Stimulated activated CD4-positive, alpha-beta T cell treated with anti-CD3 and anti-CD28 coated beads, Interleukin-15, amount 100 ng/mL, for 24 hours (primary cell): ENCODE data around the gene SLC1A7.

Source experiments
- DNase-seq: peaks from one replicate; pipeline ENCODE4 v3.0.0-alpha.2; 2020

Gene SLC1A7

DNA sequence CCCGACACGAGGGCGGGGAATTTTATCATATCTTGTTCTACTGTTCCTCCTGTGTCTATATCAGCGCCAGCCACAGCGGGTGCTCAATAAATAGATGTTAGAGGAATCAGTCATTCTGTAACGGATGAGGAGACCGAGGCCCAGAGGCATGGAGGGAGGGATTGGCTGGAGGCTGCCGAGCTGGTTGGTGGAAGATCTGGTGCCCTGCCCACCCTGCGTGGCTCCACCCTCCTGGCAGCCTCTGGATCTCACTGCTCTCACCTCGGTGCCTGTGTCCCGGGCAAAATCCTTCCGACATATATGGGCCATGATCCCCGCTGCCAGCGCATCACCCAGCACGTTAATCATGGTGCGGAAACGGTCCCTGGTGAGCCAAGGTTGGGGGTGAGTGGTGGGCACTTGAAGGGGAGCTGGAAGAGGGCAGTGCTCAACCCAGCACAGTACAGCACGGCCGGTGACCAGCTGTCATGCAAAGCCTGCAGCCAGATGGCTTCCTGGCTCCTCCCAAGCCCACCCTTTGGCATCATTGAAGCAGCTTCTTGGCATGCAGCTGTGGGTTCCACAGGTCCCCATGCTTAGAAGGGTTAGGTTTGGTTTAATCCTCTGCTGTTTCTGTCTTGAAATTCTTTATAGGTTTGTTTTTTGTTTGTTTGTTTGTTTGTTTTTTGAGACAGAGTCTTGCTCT lies 53.7 kb downstream of the SLC1A7 start:
- no peak for DNase-seq

DNA sequence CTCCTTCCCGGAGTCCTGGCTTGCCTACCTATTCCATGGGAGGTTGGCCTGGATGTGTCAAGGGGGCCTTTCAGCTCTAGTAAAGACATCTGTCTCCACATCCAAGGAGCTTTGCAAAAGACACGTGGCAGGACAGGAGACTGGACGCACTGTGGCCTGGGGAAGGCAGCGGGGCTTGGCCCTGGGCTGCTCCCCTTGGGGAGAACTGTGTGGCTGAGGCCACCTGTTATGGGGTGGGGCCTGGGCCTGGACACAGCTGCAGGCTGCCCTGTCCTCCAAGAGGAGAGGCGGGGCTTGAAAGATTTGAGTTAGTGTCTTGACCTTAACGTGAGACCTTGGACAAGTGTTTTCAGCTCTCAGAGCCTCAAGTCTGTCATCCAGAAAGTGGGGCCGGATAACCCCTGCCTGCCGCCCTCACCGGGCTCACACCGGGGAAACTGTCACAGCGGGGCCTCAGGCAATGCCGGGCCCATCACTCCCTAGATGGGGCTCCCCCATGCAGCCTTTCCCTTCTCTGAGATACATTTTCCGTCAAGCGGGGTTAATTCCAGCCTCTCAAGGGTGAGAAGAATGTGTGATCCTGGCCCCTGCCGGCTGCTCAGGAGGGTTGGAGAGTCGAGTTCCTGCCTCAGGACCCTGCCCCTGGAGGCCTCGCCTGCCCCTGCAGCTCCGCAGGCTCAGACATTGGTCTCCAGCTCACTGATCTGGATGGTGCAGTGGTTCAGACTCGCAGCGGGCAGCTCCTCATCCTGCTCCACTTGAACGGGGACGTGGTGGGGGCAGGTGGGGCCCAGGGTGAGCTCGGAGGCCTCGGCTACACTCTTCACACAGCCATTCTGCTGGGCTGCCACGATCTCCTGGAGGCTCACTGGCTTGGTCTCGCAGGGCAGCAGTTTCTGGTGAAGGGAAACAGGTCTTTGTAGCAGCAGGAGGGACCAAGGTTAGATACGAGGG lies 54.8 kb downstream of the SLC1A7 start:
- no peak for DNase-seq

DNA sequence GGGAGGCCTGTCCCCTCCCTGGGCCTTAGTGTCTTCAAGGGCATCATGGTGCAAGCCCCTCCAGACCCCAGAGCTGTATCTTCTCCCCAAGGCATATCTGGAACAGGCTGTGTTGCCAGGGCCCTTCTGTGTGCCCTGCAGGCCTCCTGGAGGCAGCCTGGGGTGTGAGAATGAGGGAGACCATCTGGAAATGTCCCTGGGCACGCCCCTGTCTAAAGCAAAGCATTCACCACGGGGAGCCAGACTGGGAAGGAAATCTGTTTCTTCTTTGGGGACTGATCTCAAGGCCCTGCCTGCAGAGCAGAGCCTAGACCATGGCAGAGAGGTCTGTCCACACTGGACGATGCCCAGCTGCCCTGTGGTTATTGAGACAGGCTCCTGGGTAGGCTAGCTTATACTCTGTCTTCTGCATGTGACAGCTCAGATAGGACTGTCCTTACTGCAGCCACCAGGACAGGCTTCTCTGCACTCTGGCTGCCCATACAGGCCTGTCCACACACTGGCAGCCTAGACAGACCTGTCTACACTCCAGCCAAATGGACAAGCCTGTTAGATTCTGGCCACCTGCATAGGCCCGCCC lies 55.9 kb downstream of the SLC1A7 start:
- no peak for DNase-seq

DNA sequence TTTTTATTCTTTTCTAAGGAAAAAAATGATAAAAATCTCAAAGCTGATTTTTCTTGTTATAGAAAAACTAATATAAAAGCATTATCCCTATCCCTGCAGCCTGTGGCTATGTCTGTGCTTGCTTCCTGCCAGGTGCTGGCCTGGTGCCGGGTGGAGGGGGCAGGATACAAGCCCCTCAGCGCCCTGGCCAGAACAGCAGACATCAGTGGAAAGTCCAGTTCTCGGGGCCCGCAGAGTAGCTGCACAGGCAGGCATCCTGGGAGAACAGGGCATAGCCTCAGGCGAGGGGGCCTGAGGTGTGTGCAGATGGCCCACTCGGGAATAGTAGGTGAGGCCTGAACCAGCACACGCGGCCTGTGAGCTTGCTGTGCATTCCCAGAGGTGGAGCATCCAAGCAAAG lies 57.0 kb downstream of the SLC1A7 start:
- DNase-seq = no peak

DNA sequence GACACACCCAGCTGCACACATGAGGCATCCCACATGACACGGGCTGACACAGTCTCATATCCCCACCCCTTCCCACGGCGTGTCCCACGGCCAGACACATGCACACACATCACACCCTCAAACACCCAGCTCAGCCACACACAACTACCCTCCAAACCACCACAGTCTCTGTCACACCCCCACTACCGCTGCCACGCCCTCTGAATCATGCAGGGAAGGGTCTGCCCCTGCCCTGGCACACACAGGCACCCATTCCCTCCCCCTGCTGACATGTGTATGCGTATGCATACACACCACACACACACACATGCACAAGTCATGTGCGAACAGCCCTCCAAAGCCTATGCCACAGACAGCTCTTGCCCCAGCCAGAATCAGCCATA lies 57.9 kb downstream of the SLC1A7 start:
- DNase-seq = no peak

DNA sequence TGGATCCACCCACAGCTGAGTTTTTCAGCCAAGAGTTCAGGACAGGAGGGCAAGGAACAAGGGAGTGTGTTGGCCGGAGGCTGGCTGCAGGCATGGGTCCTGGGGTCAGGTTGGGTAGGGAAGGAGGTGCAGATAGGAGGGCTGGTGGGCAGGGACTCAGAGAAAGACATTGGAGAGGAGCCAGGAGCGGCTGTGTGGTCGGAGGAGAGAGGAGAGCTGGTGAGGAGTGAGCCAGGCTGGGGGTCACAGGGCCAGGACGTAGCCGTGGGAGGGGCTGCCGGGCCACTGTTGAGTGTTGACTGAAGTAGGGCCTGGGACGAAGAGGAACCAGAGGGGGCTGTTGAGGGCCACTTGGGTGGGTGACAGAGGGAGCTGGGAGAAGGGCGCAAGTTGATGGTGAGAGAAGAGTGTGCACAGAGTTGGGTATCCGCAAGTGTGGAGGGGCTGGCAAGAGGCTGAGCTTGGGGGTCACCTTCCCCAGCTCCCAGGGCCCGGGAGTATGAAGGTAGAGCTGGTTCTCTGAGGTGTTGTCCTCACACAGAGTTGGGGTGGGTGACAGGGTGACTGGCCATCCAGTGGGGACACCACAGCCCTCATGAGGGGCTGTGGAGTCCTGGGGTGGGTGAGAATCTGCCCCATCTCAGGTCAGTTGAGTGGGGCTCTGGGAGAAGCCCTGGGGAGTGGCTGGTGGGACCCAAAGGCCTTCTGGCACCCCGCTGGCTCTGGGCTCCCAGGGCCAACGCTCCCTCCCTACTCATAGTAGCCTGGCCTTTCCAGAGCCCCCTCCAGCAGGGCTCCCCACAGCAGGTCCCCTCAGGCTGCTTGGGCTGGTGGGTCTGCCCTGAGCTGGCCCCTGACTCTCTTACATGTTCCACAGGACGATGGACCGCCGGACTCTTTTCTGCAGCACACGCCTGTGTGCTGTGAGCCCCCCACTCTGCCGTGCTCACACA lies 58.5 kb downstream of the SLC1A7 start:
- no peak for DNase-seq

DNA sequence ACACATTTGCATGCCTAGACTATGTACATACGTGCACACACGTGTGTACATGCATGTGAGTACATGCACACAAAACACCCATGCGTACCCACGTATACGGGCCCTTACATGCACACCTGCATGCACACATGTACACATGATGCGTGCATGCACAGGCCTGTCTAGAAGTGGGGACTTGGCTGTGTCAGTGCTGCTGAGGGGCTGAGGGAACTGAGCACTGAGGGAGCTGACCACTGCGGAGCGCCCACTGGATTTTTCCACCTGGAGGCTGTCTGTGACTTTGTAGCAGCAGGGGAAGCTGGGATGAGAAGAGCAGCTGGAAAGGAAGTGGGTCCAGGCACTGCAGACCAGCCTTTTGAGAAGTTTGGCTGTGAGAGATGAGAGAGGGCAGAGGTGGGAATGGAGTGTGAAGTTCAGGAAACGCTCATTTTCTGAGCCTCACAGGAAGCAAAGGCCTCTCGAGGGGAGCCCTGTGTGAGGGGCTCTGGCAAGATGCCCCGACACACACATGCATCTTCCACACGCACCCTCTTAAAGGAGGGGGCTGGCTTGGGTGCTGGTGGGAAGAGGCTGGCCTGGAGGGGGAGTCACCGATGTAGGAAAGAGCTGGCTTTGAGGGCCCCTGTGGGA lies 59.5 kb downstream of the SLC1A7 start:
- no peak for DNase-seq

DNA sequence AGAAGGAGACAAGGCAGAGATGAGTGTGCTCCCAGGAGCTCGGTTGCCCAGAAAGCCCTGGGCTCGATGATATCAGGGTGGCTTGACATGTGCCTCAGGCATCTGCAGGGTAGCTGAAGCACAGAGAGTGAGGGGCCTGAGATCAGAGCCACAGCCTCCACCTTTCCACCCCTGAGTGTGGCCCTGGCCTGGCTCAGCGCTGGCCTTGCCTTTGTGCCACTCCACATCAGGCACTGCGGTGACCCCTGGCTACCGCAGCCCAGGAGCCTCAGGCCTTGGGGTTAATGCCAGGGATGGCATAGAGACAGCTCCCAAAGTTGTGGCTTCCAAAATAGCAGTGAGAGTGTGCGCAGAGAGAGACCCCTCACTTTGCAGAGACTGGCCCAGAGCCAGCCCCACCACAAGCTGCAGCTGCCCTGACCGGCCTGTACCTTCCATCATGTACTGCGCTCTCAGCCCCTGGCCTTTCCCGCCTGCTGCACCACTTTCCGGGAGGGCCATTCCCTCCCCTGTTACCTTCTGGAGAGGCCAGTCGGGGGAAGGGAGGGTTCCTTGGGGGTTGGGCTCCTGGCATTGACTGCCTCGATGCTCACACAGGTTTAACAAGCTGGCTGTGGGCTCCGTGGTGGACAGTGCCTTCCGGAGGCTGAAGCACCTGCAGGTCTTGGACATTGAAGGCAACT lies 60.9 kb downstream of the SLC1A7 start:
- DNase-seq = no peak

DNA sequence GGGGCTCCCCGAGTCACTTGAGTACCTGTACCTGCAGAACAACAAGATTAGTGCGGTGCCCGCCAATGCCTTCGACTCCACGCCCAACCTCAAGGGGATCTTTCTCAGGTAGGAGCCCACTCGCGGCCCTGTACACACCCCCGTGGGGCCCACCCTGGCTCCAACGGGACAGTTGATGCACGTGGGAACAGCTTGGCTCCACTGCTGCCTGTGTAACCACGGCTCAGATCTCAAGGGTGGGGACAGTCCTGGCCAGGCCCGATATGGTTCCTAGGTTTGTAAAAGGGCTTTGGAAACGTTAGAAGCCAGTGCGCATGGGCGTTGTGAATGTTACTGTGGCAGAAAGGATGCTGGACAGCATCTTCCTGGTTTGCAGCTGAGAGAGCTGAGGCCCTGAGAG lies 61.7 kb downstream of the SLC1A7 start:
- DNase-seq = no peak

DNA sequence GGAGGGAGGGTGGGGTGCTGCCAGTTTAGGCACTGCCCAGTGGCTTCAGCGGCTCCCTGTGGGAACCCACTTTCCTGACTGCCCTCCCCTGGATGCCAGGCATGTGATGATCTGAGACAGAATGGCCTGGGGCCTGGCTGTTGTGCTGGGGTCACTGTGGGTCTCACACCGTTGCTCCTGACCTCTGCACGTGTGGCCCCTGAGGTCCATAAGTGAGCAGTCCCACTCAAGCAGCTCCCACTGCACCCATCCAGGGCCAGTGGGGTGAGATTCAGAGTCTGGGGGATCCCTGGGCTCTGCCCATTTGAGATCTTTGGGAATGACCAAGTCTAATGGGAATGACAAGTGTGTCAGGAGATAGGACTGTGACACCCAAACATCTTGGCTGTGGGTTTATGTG lies 62.4 kb downstream of the SLC1A7 start:
- DNase-seq = no peak

DNA sequence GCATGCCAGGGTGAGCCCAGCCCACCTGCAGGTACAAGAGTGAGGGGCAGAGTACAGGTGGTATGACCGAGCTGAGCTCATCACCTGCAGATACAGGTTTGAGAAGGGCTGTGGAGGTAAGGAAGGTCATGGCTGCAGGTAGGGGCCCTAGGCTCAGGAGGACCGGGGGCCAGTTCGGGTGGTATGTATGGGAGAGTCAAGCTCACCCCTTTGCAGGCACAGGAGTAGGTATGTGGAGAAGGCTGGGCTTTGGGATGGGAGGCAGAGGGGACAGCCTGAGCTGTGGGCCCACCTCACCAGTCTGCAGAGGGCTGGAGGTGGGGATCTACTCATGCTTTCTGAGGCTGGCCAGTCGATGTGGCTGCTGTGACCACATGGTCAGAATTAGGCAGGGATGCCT lies 63.2 kb downstream of the SLC1A7 start:
- no peak for DNase-seq

DNA sequence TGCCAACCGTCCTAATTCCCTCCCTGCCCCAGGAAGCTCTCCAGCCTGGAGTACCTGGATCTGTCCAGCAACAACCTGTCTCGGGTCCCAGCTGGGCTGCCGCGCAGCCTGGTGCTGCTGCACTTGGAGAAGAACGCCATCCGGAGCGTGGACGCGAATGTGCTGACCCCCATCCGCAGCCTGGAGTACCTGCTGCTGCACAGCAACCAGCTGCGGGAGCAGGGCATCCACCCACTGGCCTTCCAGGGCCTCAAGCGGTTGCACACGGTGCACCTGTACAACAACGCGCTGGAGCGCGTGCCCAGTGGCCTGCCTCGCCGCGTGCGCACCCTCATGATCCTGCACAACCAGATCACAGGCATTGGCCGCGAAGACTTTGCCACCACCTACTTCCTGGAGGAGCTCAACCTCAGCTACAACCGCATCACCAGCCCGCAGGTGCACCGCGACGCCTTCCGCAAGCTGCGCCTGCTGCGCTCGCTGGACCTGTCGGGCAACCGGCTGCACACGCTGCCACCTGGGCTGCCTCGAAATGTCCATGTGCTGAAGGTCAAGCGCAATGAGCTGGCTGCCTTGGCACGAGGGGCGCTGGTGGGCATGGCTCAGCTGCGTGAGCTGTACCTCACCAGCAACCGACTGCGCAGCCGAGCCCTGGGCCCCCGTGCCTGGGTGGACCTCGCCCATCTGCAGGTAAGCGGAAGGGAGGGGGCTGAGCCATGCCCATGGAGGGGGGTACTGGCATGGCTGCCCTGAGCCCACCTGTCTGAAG lies 63.9 kb downstream of the SLC1A7 start:
- DNase-seq = no peak

DNA sequence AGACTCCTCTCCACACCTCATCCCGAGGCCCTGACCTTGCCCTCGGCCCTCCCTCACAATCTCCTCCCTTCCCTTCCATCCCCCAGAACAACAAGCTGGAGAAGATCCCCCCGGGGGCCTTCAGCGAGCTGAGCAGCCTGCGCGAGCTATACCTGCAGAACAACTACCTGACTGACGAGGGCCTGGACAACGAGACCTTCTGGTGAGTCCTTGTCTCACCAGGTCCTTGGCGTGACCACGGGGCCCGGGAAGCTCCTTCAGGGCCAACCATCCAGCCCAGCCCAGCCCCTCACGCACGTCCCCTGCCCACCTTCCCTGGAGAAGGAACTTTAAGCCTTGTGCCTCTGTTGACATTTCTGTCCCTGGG lies 64.9 kb downstream of the SLC1A7 start:
- DNase-seq = no peak

DNA sequence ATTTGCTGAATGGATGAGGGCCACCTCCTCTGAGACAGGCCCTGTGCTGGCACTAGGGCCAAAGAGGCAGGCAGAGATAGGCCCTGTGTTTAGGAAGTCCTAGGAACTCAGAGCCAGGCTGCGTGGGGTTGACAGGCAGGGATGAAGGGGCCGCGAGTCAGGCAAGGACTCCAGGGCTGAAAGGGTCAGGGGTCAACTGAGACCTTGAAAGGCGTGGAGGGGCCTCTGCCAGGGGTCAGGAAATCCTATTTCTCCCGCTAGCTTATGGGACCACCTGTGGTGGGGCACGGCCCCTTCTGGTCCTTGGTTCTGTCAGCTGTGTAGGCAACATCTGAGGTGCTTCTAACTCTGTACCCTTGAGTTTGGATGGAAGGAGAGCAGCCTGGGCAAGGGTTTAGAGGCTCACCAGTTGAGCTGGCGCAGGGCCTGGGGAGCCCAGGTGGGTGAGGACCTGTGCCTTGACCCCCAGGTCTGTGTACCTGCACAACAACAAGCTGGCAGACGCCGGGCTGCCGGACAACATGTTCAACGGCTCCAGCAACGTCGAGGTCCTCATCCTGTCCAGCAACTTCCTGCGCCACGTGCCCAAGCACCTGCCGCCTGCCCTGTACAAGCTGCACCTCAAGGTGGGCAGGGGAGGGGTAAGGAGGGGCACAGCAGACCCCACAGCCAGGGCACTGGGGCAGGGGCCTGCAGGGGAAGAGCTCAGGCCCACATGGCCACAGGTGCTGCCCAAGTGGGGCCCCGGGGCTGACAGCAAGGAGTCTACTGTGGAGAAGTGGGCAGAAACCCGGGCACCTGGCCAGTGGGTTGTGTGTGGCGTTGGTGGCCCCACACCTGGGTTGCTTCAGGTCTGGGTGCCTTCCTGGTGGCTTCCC lies 65.5 kb downstream of the SLC1A7 start:
- no peak for DNase-seq

DNA sequence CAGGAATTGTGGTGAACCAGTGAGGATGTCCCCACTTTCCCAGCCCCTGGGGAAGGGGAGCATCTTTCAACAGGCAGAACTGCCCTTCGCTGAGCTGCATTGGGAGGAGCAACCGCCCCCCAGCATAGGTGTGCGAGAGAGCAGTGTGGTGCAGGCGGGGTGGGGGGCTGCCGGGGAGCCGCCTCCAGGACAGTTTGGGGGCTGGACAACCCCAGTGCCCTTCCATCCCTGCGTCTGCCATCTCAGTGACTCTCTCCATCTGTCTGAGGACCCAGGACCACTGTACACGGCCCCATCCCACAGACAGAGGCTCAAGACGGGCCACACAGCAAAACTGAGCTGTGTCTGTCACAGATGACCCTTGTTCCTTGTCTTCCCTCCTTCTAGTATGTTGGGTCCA lies 66.3 kb downstream of the SLC1A7 start:
- no peak for DNase-seq

DNA sequence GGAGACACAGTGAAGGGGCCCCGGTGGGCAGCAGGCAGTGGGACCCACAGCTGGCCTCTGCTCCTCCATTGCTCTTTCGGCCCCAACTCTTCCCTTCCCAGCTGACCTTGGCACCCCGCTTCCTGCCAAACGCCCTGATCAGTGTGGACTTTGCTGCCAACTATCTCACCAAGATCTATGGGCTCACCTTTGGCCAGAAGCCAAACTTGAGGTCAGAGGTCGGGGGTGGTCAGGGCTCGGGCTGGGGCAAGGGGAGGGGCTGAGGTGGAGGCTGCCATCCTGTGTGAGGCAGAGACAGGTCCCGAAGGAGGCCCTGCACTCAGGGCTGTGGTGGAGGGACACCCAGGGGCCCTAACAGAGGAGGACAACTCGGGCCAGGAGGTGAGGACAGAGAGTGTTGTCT lies 66.7 kb downstream of the SLC1A7 start:
- no peak for DNase-seq

DNA sequence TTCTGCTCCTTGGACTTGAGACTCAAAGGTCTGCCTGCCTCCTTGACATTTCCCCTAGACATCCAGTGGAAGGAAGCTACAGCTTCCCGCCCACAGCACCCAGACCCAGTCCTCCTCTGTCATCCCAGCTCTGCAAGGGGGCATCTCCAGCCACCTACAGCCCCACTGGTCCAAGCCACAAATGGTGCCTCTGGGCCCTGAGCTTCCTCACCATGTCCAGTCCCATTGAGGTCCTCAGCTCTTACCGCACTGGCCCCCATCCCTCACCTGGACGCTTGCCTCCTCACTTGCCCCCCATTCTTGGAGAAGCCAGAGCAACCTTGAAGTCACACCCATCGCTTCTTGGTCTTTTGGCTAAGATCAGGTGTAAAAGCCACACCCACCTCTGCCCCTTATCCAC lies 67.2 kb downstream of the SLC1A7 start:
- no peak for DNase-seq

DNA sequence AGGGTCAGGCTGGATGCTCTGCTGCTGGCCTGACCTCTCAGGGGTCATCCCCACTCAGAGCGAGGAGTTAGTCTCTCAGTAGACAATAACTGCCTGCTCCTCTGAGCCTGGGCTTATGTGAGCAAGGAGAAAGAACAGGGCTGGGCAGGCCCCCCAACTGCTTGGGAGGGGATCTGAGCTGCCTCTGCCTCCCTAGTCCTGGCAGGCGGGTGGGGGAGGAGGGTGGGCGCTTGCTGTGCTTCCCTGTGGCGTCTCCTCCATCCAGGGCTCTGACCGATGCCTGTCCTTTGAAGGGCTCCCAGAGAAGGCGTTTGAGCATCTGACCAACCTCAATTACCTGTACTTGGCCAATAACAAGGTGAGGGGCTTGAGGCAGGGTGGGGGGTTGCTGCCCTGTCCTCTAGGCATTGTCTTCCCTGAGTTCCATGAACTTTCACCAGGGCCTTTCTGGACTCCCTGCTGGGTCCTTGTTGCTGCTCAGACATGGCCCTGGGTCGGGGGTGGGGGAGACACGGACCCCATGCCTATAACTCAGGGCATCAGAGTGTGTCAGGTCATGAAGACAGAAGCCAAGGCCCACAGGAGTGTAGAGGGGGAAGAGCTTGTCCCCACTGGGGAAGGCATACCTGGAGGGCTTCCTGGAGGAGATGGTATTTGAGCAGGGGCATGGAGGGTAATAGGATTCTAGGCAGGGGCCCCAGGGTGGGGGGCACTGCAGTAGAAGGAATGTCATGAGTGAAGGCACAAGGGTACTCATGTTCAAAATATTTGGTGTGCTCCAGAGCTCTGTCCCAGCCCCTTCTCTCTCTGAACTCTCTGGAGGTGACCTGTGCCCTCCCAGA lies 67.9 kb downstream of the SLC1A7 start:
- no peak for DNase-seq

DNA sequence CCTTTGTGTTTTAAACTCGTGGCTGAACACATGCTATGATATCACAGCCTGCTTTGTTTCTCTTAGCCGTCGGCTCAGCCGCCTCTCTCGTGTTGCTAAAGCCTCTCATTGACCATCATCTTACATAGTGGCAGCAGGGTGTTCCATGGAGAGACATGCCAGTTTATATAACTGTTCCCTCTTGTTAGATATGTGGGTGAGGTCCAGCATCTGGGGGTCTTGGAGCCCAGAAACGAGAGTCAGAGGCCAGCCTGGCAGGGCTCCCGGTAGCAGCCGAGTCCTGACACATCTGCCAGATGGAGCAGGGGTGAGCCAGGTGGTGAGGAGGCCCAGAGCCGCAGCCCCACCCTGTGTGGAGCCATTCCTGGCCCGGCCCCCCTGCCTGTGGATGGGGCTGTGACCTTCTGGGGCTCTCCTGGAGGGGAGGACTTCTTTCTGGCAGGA lies 68.5 kb downstream of the SLC1A7 start:
- DNase-seq = no peak
